ENCODE measurements around the gene DLG4. TPM values are rescaled to one million over a fixed set of nuclear protein-coding genes. Genes with fewer than 3 reads are reported as not detected.
A peak's percentile ranks its signal among the peaks of the same experiment; 100 is the strongest.

The DLG4 gene
- total RNA-seq, 1 experiment from 2014 or later = 2.0 TPM

DNA sequence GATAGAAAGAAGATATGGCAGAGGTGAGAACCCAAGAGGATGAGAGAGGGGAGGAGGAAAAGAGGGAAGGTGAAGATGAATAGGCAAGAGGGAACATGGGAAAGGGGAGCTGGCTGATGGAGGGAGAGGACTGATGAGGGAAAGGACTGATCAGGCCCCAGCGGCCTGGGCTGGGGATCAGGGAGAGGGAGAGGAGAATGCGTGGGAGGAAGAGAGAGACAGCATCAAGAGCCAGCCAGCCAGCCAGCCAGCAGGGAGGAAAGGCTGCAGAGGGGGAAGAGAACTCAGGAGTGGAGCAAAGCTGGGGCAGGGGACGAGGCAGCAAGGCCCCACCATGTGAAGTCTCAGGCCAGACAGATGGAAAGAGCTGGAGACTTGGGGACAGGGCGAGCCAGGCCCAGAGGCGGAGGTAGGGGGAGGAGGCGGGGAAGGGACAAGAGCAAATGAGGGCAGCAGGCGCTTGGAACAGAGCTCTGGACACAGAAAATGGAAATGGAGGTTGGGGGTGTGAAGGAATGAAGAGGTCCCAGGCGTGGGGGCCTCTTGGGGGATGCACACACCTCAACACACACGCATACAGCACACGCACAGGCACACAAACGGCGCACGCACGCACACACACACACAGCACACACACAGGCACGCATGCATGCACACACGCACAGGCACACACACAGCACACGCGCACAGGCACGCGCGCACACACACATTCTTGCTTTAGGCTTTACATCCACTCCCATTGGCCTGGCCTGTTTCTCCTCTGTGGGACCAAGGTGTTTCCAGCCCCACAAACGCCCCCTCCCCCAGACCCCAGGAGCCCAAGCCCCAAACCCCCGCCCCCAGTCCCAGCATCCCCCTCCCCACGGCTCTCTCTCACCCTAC lies 12.3 kb downstream of the DLG4 start:
- CTCF ChIA-PET = no interaction called here

DNA sequence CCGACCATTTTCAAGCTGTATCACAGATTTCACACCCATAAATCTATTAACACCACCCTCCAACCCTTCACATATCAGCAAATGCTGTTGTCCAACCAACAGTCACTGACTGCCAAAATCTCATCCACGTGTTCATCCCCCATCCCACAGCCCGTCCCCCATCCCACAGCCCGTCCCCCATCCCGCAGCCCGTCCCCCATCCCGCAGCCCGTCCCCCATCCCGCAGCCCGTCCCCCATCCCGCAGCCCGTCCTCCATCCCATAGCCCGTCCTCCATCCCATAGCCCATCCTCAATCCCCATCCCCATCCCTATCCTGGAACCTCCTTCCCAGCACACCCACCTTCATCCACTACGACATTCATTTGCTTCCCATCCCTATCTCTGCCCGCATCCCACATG lies 14.1 kb downstream of the DLG4 start:
- Mint-ChIP-seq H3K27ac (ENCODE audit: unreplicated experiment) (peak overlapping the region; percentile 53), H3K27me3 (ENCODE audit: unreplicated experiment) (peaks cover 73% of the 10 kb centered on the region), H3K9me3 (ENCODE audit: low read depth, unreplicated experiment) (no peaks in the 10 kb centered on the region), H3K4me3 (ENCODE audit: low read depth, unreplicated experiment) (peak overlapping the region; percentile 58), H3K36me3 (ENCODE audit: insufficient read depth, unreplicated experiment) (no peaks in the 10 kb centered on the region), H3K4me1 (ENCODE audit: low read depth, unreplicated experiment) (peaks cover 8% of the 10 kb centered on the region)
- BruUV-seq (replicated peaks) = no TSS peak
- DNase-seq = no peak
- CTCF ChIA-PET = no interaction called here
- TF ChIP-seq, protein P1, sequence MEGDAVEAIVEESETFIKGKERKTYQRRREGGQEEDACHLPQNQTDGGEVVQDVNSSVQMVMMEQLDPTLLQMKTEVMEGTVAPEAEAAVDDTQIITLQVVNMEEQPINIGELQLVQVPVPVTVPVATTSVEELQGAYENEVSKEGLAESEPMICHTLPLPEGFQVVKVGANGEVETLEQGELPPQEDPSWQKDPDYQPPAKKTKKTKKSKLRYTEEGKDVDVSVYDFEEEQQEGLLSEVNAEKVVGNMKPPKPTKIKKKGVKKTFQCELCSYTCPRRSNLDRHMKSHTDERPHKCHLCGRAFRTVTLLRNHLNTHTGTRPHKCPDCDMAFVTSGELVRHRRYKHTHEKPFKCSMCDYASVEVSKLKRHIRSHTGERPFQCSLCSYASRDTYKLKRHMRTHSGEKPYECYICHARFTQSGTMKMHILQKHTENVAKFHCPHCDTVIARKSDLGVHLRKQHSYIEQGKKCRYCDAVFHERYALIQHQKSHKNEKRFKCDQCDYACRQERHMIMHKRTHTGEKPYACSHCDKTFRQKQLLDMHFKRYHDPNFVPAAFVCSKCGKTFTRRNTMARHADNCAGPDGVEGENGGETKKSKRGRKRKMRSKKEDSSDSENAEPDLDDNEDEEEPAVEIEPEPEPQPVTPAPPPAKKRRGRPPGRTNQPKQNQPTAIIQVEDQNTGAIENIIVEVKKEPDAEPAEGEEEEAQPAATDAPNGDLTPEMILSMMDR (IDR thresholded peaks at IDR 0.05; ENCODE audit: unreplicated experiment) = no peak
- intact Hi-C loops (cut with micrococcal nuclease; ENCODE audit: unreplicated experiment) = no loop called here

More for the DNA sequence above, 12.3 kb downstream of the DLG4 start:
- Mint-ChIP-seq H3K9me3 (ENCODE audit: low read depth, unreplicated experiment) (no peaks in the 10 kb centered on the region), H3K4me1 (ENCODE audit: low read depth, unreplicated experiment) (peaks cover 8% of the 10 kb centered on the region), H3K27ac (ENCODE audit: unreplicated experiment) (no peak overlapping the region), H3K27me3 (ENCODE audit: unreplicated experiment) (peaks cover 91% of the 10 kb centered on the region), H3K36me3 (ENCODE audit: insufficient read depth, unreplicated experiment) (no peaks in the 10 kb centered on the region), H3K4me3 (ENCODE audit: low read depth, unreplicated experiment) (no peak overlapping the region)
- no TSS peak for BruUV-seq (replicated peaks)
- intact Hi-C loops (cut with micrococcal nuclease; ENCODE audit: unreplicated experiment) = no loop called here
- TF ChIP-seq, protein P1 (IDR thresholded peaks at IDR 0.05; ENCODE audit: unreplicated experiment) = no peak
- no peak for DNase-seq

DNA sequence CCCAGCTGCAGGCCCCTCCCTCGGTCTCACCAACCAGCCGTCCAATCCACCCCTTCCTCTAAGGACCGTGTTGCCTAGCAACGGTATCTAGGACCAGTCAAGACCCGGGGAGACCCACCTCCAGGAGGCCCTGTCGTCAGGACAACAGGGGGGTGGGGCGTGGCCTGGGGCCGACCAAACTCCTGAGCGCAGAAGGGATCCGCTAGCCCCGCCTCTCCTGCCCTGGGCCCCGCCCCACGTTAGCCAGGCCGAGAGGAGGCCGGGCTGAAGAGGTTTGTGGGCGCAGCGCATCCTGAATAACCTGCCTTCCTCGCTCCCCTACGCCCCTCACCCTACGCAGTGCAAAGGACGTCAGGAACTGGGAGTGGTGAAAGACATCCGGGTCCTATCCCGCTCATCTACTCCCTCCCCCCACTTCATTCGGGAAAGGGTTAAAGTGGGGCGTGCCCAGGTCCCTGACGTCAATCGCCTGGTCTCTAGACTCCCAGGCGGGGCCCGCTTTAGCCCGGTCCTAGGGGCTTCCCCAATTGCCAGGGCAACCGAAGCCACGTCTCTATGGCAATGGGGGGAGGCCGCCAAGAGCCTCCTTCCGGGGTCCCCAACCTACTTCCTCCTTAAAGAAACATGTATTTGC lies 14.7 kb downstream of the DLG4 start:
- intact Hi-C loops (cut with micrococcal nuclease; ENCODE audit: unreplicated experiment) = no loop called here

DNA sequence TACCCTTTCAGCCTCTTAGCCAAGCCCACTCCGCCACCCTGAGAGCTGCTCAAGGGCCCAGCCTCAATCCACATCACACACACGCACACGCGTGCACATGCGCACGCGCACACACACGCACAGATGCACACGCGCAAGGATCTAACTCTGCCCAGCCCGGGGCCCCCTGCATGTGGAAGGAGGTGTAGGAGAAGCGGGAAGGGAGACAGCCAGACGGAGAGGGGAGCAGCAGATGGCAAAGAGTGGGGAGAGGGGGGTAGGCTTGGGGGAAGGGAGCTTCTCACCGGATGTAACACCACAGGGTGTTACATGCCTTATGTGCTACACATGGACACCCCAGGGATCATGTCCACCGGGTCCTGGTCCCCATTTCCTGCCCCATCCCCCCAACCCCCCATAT lies 15.3 kb downstream of the DLG4 start:
- no peak overlapping the region for H3K27ac Mint-ChIP-seq (ENCODE audit: unreplicated experiment)
- intact Hi-C loops (cut with micrococcal nuclease; ENCODE audit: unreplicated experiment) = no loop called here
- DNase-seq = no peak
- CTCF ChIA-PET = no interaction called here
- H3K4me1 Mint-ChIP-seq (ENCODE audit: low read depth, unreplicated experiment) = peaks cover 8% of the 10 kb centered on the region
- no TSS peak for BruUV-seq (replicated peaks)
- TF ChIP-seq, protein P1 (IDR thresholded peaks at IDR 0.05; ENCODE audit: unreplicated experiment) = no peak
- peaks cover 60% of the 10 kb centered on the region for H3K27me3 Mint-ChIP-seq (ENCODE audit: unreplicated experiment)
- no peaks in the 10 kb centered on the region for H3K36me3 Mint-ChIP-seq (ENCODE audit: insufficient read depth, unreplicated experiment)
- peak overlapping the region; percentile 58 for H3K4me3 Mint-ChIP-seq (ENCODE audit: low read depth, unreplicated experiment)
- no peaks in the 10 kb centered on the region for H3K9me3 Mint-ChIP-seq (ENCODE audit: low read depth, unreplicated experiment)

More for the DNA sequence above, 14.7 kb downstream of the DLG4 start:
- Mint-ChIP-seq H3K27me3 (ENCODE audit: unreplicated experiment) (peaks cover 66% of the 10 kb centered on the region), H3K9me3 (ENCODE audit: low read depth, unreplicated experiment) (no peaks in the 10 kb centered on the region), H3K27ac (ENCODE audit: unreplicated experiment) (peak overlapping the region; percentile 53), H3K4me3 (ENCODE audit: low read depth, unreplicated experiment) (peak overlapping the region; percentile 58), H3K36me3 (ENCODE audit: insufficient read depth, unreplicated experiment) (no peaks in the 10 kb centered on the region), H3K4me1 (ENCODE audit: low read depth, unreplicated experiment) (peaks cover 8% of the 10 kb centered on the region)
- DNase-seq = peak; percentile 72
- TF ChIP-seq, protein P1 (IDR thresholded peaks at IDR 0.05; ENCODE audit: unreplicated experiment) = no peak
- CTCF ChIA-PET = no interaction called here
- no TSS peak for BruUV-seq (replicated peaks)

Measured in Calu3 (cell line).